Breast epithelium (tissue), 3 donors: ENCODE data around the gene OGFOD3.

ENCODE experiments used
- POLR2A ChIP-seq: fragments of 450-650 bp; IDR thresholded peaks from one replicate; pipeline ENCODE4 v1.6.1; 2016; ENCODE audit warnings: antibody characterized with exemption, mild to moderate bottlenecking, moderate library complexity
- POLR2AphosphoS5 ChIP-seq, 3 donors: sonication (generic); formaldehyde crosslinking; IDR thresholded peaks; one replicate each; pipeline ENCODE4 v1.6.1; 2017; ENCODE audit warnings: antibody characterized with exemption in 3 of 3
- TF ChIP-seq, protein P1 (sequence below), 3 donors: fragments of 450-650 bp; IDR thresholded peaks; one replicate each; pipeline ENCODE4 v1.5.1; 2016 to 2017; ENCODE audit warnings: antibody characterized with exemption in 3 of 3, mild to moderate bottlenecking in 3 of 3, moderate library complexity in 3 of 3

DNA sequence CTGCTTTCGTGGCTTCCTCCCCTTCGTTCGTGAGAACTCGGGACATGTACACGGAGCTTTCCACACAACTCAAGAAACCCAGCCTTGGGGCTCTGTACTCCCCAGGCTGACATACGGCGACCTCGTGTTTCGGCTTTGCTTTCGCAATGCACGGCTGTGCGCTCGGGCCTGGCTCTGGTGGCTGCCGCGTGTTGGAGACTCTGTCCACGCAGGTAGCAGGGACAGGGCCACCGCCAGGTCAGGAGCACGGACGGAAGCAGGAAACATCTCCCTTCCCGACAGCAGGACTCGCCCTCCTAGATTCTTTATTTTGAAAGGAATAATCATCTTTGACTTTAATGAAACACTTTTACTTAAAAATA, 29.5 kb downstream of the OGFOD3 start:
- TF ChIP-seq, protein P1, sequence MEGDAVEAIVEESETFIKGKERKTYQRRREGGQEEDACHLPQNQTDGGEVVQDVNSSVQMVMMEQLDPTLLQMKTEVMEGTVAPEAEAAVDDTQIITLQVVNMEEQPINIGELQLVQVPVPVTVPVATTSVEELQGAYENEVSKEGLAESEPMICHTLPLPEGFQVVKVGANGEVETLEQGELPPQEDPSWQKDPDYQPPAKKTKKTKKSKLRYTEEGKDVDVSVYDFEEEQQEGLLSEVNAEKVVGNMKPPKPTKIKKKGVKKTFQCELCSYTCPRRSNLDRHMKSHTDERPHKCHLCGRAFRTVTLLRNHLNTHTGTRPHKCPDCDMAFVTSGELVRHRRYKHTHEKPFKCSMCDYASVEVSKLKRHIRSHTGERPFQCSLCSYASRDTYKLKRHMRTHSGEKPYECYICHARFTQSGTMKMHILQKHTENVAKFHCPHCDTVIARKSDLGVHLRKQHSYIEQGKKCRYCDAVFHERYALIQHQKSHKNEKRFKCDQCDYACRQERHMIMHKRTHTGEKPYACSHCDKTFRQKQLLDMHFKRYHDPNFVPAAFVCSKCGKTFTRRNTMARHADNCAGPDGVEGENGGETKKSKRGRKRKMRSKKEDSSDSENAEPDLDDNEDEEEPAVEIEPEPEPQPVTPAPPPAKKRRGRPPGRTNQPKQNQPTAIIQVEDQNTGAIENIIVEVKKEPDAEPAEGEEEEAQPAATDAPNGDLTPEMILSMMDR (IDR thresholded peaks at IDR 0.05) = no peak
- TF ChIP-seq POLR2AphosphoS5 (IDR thresholded peaks at IDR 0.05) (no peak), POLR2A (no peak)
